ENCODE results near the gene ERC2.

DNA sequence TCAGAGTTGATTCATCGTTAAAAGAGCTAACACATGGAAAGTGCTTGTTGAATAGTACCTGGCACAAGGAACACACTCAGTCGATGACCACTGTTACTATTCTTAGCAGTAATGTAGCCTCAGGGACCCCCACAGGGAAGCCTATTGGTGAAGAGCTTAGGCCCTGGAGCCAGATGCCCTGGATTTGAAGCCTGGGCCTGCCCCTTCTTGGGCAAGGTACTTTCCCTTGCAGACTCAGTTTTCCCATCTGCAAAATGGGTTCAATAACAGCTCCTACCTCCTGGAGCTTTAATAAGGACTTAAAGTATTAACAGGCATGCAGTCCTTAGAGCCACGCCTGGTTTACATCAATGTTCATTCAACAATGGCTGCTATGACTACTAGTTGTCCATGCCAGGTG, 884.2 kb downstream of the ERC2 start:
- TF ChIP-seq, protein P1, sequence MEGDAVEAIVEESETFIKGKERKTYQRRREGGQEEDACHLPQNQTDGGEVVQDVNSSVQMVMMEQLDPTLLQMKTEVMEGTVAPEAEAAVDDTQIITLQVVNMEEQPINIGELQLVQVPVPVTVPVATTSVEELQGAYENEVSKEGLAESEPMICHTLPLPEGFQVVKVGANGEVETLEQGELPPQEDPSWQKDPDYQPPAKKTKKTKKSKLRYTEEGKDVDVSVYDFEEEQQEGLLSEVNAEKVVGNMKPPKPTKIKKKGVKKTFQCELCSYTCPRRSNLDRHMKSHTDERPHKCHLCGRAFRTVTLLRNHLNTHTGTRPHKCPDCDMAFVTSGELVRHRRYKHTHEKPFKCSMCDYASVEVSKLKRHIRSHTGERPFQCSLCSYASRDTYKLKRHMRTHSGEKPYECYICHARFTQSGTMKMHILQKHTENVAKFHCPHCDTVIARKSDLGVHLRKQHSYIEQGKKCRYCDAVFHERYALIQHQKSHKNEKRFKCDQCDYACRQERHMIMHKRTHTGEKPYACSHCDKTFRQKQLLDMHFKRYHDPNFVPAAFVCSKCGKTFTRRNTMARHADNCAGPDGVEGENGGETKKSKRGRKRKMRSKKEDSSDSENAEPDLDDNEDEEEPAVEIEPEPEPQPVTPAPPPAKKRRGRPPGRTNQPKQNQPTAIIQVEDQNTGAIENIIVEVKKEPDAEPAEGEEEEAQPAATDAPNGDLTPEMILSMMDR (conservative IDR thresholded peaks at IDR 0.05 in 1 of 2, IDR thresholded peaks at IDR 0.05 in 1 of 2; ENCODE audit: extremely low read depth in 1 of 2, insufficient read depth in 1 of 2, low read depth in 1 of 2, low read length in 2 of 2) = no peak
- TF ChIP-seq EZH2 (IDR thresholded peaks at IDR 0.05; ENCODE audit: borderline replicate concordance, low read length) = no peak

Data from mammary epithelial cell (primary cell).